Activated CD8-positive, alpha-beta memory T cell treated with anti-CD3 and anti-CD28 coated beads for 24 hours (primary cell): ENCODE results near the gene URB1.
A peak's percentile ranks its signal among the peaks of the same experiment; 100 is the strongest.
"Not testable (repeated sequence)": the region's sequence is repeated elsewhere in the genome, so short reads cannot be mapped to it uniquely, and the experiment has no call there.

Experiments used
- DNase-seq: peaks from one replicate; pipeline ENCODE4 v3.0.0-alpha.2; 2020

The URB1 gene

GRCh38 chr21:32392880-32393676, at the start of gene URB1:
URB1 (minus strand) TSS chr21:32393012; CDS start chr21:32392910, 102 bp downstream.
- peak; percentile 98 for DNase-seq

DNA sequence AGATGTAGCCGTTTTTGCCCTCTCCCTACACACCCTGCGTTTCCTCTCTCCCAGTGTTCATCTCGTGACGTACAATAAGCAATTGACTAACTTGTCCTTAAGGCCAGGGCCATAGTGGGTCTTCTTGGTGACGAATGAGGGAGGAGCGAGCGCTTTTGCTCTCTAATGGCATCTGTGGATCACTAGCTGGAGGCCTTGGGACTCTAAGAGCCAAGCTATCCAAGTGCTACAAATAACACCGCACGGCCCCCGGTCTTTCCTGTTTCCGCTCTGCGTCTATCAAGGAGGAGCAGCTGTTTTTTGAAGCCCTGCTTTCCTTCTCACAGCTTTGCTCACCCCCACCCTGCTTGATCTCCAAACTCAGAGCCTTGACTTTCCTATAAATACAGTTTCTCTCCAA, 44.9 kb upstream of the URB1 start:
- no peak for DNase-seq

DNA sequence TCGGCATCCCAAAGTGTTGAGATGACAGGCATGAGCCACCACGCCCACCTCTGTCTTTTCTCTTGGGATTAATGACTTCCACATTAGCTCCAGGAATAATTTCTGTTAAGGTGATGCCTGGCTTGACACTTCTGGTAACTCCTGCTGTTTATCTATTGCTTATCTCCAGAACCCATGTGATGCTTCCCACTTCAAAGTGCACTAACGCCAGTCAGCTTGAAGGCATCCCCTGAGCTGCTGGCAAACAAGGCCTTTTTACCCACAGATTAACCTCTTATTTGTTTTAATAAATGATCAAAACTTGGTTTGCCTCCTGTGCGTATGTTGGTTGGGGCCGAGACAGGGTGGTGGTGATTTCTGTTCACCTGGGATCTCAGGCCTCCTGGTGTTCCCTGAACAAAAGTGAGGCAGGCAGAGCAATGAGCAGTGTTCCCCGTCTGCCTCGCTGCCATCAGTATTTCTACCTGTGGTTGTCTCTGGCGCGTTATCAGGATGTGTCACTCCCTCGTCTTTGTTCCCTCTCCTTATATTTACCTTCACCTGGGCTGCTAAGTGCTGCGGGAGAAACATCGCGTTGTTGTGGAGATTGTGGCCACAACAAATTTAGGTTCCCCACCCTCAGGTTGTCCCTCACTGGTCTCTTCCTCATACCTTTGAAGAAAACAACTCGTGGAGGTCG, 40.3 kb upstream of the URB1 start:
- not testable (repeated sequence) for DNase-seq

- DNase-seq: no peak
Measured at GRCh38 chr21:32427958-32428623, 35.3 kb upstream of the URB1 start.

DNA sequence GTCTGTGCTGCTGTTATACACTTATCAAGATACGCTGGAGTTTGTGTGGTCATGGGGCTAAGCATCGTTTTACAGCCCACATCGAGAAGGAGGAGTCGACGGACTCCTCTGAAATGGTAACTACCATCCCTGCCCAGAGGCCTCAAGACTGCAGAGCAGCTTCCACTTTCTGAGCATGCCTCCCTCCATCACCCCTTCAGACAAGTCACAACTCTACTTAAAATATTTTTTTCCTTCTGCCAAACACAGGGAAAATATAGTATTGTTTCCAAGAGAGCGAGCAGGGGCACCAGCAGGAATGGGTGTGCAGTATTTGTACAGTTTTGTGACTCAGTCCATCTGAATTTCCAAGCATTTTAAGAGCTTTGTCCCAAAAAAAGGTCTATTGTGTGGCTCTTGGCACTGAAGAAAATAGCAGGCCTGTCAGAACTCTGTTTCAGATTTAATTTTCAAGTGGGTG, 33.8 kb upstream of the URB1 start:
- DNase-seq: no peak

DNA sequence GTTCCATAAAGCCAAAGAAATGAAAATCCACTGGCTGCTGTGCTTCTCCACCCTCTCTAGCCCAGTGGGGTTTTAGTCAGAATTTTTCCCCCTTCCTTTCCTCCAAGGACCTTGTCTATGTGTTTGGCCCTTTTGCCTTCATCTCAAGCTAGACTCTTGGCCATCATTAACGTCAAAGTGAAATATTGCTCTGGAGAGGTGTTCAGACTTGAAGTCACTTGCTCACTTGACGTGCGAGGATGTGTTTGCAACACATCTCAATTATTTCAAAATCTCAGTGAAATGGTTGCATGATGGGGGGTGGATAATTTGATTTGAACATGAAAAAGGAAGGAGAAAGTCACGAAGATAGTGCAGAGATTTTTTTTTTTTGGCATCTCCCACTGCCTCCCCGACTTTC, 33.3 kb upstream of the URB1 start:
- DNase-seq: no peak

GRCh38 chr21:32425628-32426027, 32.8 kb upstream of the URB1 start:
- no peak for DNase-seq

DNA sequence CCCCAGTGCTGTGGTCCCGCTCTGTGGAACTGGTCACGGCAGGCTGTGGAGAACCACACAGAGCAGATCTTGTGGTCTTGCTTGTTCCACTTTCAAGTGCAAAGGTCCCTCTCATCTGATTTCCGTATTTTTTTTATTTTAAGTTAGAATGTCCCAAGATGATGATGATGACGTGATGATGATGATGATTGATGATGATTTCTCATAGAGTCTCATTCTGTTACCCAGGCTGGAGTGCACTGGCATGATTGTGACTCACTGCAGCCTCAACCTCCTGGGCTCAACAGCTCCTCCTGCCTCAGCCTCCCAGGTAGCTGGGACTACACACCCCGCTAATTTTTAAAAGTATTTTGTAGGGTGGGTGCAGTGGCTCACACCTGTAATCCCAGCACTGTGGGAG, 31.9 kb upstream of the URB1 start:
- no peak for DNase-seq

GRCh38 chr21:32424191-32424535, 31.4 kb upstream of the URB1 start:
- no peak for DNase-seq

GRCh38 chr21:32423320-32424190, 30.7 kb upstream of the URB1 start:
- DNase-seq: no peak

GRCh38 chr21:32422064-32422463, 29.3 kb upstream of the URB1 start:
- DNase-seq: no peak

GRCh38 chr21:32418146-32418545, 25.3 kb upstream of the URB1 start:
- no peak for DNase-seq

GRCh38 chr21:32415451-32416398, 22.9 kb upstream of the URB1 start:
- DNase-seq: no peak

- no peak for DNase-seq
Measured at GRCh38 chr21:32414579-32415358, 22.0 kb upstream of the URB1 start.

GRCh38 chr21:32413697-32414578, 21.1 kb upstream of the URB1 start:
- DNase-seq: peak; percentile 63

DNA sequence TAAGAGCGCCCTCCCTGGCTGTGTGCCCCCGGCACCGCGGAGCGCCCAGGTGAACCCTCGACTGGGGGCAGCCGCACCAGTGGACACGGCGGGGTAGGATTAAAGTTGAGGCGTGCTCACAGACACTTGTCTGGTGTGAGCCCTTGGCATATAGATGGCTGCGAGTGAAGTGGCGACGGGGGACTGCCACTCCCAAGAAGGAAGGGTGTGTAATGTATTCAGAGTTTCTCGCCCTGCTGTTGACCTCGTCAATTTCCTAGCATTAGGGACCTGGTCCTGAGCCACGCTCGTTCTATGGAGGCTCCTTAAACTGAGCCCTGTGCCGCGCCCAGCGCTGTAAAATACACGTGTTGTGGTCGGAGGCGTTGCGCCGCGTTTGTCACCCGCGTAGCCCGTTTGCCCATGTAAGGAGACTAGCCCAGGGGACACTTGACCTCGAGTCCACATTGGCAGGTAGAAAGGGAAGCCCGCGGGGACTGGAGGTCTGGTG, 20.2 kb upstream of the URB1 start:
- DNase-seq: no peak

DNA sequence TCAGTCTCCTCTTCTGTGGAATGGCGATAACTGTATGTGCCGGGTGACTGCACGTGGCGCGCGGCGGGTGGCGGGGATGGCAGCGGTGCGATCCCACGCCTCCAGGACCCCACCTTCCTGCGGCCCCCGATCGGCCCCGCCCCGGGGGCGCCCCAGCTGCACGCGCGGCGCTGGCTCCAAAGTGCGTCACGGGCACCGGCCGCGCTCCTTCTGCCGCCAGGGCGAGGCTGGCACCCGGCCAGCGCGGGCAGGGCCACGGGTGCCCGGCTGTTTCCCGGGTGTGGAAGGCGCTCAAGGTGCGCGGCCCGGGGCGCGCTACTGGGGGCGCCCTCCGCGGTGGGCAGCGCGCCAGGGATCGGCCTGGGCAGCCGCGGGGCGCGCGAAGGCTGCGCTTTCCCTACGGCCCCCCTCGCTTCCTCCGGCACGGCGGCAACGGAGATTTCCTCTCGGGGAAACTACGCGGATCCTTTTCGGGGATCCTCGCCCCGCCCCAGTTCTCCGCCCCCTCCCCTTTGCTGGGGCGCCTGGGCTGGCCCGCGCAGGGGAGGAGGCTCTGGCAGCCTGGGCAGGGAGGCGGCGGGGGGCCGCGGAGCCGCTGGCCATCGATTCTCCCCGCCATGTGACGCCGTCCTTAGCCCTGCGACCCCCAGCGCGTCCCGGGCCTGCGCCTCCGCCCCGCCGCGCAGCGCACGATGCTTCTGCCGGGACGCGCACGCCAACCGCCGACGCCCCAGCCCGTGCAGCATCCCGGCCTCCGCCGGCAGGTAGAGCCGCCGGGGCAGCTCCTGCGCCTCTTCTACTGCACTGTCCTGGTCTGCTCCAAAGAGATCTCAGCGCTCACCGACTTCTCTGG, 19.6 kb upstream of the URB1 start, which contains the start of gene EVA1C:
TSS of gene EVA1C (plus strand) at position 545 of the 853 bp plus-strand sequence. CDS start at position 693, 148 bp downstream.
- DNase-seq: peak; percentile 88
